Measurements from ENCODE around the gene EIF2D. TPM values are rescaled to one million over a fixed set of nuclear protein-coding genes. Genes with fewer than 3 reads are reported as not detected.

Gene EIF2D
- total RNA-seq, 2 donors from 2014 or later: 25.9 to 55.4 TPM

- intact Hi-C loops (cut with DNase I): no loop called here
- 55 to 67% methylated on average over 1 of the region's 1 CpG for WGBS, 2 donors
- Histone ChIP-seq H3K4me3 (no peak overlapping the region), H3K27ac (no peak overlapping the region), H3K27me3 (no peaks in the 10 kb centered on the region), H3K36me3 (replicated peaks in 1 of 2; ENCODE audit: insufficient read depth in 1 of 2, low read depth in 2 of 2) (no peaks in the 10 kb centered on the region), H3K4me1 (peaks cover 27% of the 10 kb centered on the region), H3K9me3 (no peaks in the 10 kb centered on the region)
- no peak for TF ChIP-seq CTCF (IDR thresholded peaks at IDR 0.05)
- TF ChIP-seq POLR2A (IDR thresholded peaks at IDR 0.05): no peak
- DNase-seq: no peak
- no peak for ATAC-seq
These were observed 48.7 kb downstream of the EIF2D start for GRCh38 chr1:206563367-206564207.

GRCh38 chr1:206560007-206560716 lies 52.1 kb downstream of the EIF2D start:
- Histone ChIP-seq H3K4me1 (peaks cover 60% of the 10 kb centered on the region), H3K36me3 (replicated peaks in 1 of 2; ENCODE audit: insufficient read depth in 1 of 2, low read depth in 2 of 2) (no peaks in the 10 kb centered on the region), H3K27me3 (no peaks in the 10 kb centered on the region)

GRCh38 chr1:206559672-206559995 lies 52.6 kb downstream of the EIF2D start:
- Histone ChIP-seq H3K36me3 (replicated peaks in 1 of 2; ENCODE audit: insufficient read depth in 1 of 2, low read depth in 2 of 2) (no peaks in the 10 kb centered on the region), H3K9me3 (no peaks in the 10 kb centered on the region), H3K4me1 (peaks cover 65% of the 10 kb centered on the region), H3K27ac (peak overlapping the region; percentile 23 to 83 (median 67)), H3K4me3 (no peak overlapping the region), H3K27me3 (no peaks in the 10 kb centered on the region)
- no peak for TF ChIP-seq POLR2A (IDR thresholded peaks at IDR 0.05)
- TF ChIP-seq CTCF (IDR thresholded peaks at IDR 0.05): no peak
- no peak for DNase-seq
- intact Hi-C loops (cut with DNase I): no loop called here
- WGBS, 2 donors: 53 to 58% methylated on average over 5 of the region's 5 CpGs
- ATAC-seq: no peak

More at GRCh38 chr1:206560007-206560716, 52.1 kb downstream of the EIF2D start:
- intact Hi-C loops (cut with DNase I): no loop called here
- peak; percentile 19 for ATAC-seq
- 46 to 48% methylated on average over 10 of the region's 10 CpGs for WGBS, 2 donors
- Histone ChIP-seq H3K9me3 (no peaks in the 10 kb centered on the region), H3K4me3 (no peak overlapping the region), H3K27ac (peak overlapping the region; percentile 23 to 83 (median 67))
- TF ChIP-seq CTCF (IDR thresholded peaks at IDR 0.05): no peak
- TF ChIP-seq POLR2A (IDR thresholded peaks at IDR 0.05): no peak
- peak in 3 of 4 donors; percentile 41 to 62 (median 54) for DNase-seq

DNA sequence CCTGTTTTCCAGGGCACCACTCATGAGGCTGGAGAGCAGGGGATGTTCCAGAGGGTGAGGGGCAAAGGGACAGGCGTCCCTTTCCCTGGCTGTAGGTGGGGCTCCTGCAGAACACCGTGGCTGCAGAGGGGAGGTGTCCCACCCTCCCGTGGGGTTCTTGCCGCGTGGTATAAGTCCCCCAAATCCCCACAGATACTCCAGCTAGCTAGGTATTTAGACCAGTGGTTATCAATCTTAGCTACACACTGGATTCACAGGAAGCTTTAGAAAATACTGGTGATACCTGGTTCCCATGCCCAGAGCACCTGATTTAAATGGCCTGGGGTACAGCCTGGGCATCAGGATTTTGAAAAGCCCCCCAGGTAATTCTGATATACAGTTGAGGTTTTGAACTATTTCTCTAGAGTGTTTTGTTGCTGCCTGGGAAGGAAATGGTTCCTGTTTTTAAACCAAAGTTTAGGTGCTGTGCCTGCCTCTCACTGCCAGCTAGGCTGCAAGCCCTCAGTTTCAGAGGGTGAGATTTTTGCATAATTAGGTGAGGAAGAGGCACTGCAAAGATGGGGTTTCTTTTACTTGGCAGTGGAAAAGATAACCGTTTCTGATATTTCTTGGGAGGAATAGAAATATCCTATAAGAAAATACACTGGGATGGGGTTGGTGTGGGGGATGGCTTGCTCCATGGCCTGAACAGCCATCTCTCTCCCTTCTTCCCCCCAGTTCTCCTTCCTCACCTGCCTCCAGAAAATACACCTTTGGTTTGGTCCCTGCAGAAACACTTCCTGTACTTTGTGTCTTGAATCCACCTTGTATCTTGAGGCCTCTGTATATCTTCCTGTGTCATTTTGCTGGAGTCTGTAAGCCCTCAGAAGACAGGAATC lies 53.2 kb downstream of the EIF2D start:
- DNase-seq: no peak
- TF ChIP-seq CTCF (IDR thresholded peaks at IDR 0.05) (no peak), POLR2A (IDR thresholded peaks at IDR 0.05) (no peak)
- no peak overlapping the region for H3K4me3 ChIP-seq
- no peak for ATAC-seq
- intact Hi-C loops (cut with DNase I): no loop called here
- H3K4me1 ChIP-seq: peaks cover 69% of the 10 kb centered on the region
- 48 to 75% methylated on average over 6 of the region's 6 CpGs for WGBS, 2 donors
- H3K9me3 ChIP-seq: no peaks in the 10 kb centered on the region
- peak overlapping the region; percentile 29 to 83 (median 67) for H3K27ac ChIP-seq
- no peaks in the 10 kb centered on the region for H3K27me3 ChIP-seq
- H3K36me3 ChIP-seq (replicated peaks in 1 of 2; ENCODE audit: insufficient read depth in 1 of 2, low read depth in 2 of 2): no peaks in the 10 kb centered on the region

Data from body of pancreas (tissue), 4 donors.